Activated CD4-positive, alpha-beta T cell treated with anti-CD3 and anti-CD28 coated beads for 1 hour (primary cell): Measurements from ENCODE around the gene MACROH2A1.

Experiments used
- DNase-seq: peaks from one replicate; pipeline ENCODE4 v3.0.0-alpha.2; 2020

MACROH2A1 gene

DNA sequence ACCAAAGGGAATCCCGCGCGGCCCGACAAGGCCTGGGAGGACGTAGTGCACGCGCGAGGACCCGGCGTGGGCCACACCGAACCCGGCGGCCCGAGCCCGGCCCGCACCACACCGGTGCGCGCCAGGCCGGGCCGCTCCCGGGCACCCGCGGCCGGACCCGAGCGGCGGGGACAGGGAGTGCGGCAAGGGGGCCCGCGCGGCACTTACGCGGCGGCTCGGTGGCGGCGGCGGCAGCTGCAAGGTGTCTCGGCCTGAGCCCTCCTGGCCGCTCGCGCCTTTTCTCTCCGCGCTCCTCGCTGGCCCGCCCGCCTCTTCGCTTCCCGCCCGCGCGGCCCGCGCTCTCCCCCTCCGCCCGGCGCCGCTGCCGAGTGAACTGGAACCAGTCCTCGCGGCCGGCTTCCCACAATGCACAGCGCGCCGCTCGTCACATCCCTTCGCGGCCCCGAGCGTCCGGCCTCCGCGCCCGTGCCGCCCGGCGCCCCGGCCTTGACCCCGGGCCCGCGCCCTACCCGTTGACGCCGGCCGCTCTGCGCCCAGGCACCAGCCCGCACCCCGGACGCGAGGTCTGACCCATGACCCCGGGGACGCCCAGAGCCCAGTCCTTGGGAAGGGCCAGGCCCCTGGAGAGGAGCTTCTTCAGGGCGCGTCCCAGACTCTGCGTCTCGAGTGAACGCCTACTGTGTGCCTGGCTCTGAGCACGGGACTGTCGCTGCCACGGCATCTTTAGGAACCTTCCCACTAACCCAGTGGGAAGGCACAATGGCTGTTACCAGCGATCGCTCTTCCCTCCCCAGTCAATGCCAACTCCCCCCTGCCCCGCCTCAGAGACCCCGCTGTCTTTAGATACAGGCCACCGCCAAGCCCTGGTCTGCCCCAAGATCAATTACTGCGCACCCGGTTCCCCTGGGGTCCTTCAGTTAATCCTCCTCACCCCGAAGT is at the start of gene MACROH2A1:
Gene MACROH2A1, minus strand, starts transcription at position 377 of the 939 bp plus-strand sequence. CDS start 10,138 bp downstream, outside the sequence.
- peak; percentile 71 for DNase-seq

DNA sequence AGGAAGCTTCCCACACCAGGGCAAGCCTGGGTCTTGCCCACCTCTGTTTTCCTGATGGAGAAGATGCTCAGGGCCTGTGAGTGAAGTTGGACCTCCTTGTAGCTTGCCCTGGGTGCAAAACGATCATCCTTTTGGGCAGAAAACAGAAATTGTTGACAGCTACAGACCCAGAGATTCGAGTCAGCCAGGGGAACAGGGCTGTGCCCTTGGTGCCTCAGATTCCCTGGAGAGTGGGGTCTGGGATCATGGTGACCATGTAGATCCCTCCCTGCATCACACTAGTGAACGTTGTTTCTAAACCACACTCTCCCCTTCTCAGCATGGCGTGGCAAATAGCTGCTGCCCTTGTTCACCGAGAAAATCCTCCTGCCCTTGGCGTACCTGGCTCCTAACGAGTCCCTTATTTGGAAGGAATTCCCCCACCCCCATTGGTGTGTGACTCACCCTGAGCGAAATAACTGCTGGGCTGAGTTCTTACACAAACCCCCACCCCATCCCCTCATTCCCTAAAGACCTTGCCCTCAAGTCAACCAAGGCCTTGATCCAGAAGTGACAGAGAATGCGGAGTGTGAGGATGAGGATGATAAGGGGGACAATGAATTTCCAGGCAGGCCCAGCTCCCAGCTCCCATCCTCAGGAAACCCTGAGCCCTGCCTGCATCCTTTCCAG is 49.2 kb upstream of the MACROH2A1 start:
- no peak for DNase-seq

DNA sequence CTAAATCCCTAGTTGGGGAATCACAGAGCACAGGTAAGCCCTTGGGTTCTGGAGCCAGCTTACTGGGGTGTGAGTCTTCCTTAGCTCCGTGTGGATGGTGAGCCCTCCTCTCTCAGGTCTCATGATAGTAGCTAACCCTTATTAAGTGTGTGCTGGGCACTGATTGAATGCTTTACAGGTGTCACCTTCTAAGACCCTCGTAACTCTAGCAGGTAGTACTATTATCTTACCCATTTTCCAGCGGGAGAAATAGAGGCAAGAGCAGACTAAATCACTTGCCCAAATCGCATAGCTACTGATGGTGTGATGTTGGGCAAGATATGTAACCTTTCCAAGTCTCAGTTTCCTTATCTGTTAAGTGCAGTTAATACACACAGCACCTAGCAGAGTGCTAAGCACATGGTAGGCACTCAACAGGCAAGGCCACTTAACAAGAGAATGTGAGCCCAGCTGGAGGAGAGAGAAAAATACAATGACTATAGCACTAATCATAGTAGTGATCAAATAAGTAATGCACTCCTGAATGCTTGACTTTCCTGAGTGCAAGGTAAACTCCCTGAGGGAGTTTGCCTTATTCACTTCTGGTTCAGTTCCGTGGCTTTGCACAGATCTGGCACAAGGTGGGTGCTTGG is 48.4 kb upstream of the MACROH2A1 start, which contains the start of gene DCANP1:
Gene DCANP1, minus strand, starts transcription at position 51 of the 632 bp plus-strand sequence. CDS start 240 bp downstream, outside the sequence.
- DNase-seq, result no peak

DNA sequence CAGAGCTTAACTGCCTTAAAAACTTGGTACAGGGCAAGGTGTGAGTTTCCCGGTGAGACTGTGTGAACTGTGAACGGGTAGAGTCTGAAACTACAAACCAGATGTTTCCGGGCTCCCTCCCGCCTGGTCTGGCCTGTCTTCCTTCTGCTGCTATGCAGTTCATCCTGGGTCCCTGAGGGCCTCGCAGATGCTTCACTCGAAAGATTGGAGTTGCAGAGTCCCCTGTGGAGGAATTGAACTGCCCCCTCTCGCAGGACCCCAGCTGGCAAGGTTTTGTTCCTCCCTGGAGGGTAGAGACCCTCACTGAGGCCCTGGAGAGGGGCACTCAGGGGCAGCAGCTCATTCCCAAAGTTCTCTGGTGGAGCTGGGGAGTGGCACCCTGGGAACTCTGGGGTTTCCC is 47.6 kb upstream of the MACROH2A1 start:
- DNase-seq, result no peak

DNA sequence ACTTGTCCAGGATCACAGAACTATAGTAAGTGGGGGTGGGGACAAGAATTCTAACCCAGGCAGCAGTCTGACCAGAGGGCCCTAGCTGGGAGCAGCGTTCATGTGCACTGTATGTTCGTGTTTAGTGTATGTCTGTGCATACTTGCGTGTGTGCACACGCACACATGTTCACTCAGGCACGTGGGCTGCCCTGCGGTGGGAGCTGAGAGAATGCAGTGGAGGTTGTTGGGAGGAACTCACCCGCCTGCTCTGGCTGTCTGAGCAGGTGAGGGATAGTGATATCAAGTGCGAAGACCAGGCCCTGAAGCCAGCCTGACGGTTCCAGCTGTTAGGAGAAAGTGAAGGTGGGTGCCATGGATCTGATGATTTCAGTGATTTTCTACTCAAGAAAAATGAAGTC is 47.2 kb upstream of the MACROH2A1 start:
- no peak for DNase-seq

DNA sequence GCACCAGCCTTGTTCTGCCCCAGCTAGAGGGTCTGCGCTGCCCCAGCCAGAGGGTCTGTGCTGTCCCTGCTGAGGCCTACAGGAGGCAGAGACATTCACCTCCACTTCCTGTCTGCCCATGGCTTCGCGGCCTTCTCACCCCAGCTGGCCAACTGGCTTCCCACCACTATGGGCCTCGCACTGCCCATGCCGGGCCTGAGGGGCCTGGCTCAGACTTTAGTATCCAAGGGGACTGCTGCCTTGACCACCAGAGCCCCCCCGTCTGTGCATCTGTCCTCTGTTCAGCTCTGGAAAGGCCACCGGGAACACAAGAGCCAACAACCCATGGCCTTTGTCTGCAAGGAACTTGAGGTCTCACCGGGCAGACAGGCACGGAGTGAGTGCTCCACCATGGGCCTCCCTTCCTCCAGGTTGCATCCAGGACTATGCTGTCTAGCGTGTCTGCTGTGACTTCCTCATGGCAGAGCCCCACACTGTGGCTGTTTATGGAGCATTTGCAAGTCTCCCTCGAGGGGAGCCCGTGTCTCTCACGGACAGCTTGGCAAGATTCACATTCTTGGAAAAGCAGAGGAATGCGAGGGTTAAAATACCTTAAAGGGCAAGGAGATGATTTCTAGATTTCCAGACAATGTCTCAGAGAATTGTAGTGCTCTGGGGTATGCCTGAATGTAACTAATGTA is 46.4 kb upstream of the MACROH2A1 start:
- DNase-seq, result no peak

DNA sequence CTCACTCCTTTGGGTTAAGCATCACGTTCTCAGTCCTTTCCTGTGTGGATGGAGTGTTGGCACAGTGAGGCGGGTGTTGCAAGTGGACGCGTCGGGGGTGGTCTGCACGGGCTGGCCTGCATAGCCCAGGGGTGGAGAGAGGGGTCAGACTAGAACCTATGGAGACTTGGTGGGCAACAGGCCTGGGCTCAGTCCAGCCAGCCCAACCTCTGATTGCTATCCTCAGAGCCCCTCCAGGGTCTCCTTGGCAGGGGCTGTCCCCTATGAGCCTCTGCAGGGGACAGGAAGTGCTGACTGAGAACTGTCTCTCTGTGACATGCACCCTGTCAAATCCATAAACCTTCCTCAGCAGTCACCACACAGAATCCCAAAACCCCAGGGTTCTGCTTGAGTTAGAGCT is 45.9 kb upstream of the MACROH2A1 start:
- no peak for DNase-seq

DNA sequence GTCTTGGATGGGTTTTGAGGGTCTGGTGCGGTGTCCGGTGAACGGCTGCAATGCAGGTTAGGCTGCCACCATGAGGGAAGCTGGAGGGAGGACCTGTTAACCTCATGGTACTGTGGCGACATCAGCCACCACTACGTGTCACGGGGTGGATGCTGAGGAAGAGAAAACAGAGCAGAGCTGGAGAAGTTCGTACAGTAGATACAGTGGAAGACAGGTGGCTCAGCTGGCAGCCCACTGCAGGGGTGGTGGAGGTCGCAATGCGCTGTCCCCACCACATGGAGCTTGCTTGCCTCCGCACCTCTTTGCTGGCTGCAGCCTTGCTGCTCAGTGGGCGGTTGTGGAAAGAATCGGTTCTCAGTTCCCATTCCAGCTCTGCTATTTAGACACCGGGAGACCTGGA is 45.3 kb upstream of the MACROH2A1 start:
- DNase-seq, result no peak

DNA sequence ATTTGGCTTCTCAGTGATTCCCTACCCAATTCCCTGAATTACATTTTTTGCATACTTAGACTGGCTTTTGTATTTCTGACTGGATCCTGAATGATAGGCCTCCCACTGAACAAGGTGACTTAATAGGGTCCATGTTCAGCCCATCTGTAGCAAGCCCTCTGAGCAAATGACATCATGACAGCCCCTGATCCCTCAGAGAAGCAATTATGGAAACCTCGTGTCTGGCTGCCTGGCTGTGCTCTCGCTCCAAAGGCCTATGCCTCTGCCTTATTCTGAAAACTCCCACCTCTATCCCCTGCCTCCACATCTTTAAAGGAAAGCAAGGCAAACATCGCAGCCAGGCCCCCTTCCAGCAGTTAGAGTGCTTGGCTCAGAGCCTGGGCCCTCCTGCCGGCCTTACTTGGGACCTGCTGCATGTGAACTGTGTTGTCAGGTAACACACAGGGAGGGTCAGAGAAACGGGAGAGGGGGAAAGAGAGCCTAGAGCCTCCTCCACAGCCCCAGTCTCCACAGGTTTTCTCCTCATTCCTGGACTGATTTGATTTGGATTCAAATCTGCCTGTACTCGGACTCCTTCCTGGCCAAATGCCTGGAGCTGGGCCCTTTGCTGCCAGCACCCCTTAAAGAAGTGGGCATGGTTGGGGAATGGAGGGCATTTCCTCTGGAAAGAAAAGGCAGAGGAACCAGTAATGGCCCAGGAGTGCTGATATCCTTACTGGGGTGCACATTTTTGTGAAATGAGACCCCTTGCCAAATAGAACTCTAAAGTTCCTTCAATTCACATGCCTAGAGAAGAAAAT is 44.3 kb upstream of the MACROH2A1 start:
- DNase-seq, result no peak

DNA sequence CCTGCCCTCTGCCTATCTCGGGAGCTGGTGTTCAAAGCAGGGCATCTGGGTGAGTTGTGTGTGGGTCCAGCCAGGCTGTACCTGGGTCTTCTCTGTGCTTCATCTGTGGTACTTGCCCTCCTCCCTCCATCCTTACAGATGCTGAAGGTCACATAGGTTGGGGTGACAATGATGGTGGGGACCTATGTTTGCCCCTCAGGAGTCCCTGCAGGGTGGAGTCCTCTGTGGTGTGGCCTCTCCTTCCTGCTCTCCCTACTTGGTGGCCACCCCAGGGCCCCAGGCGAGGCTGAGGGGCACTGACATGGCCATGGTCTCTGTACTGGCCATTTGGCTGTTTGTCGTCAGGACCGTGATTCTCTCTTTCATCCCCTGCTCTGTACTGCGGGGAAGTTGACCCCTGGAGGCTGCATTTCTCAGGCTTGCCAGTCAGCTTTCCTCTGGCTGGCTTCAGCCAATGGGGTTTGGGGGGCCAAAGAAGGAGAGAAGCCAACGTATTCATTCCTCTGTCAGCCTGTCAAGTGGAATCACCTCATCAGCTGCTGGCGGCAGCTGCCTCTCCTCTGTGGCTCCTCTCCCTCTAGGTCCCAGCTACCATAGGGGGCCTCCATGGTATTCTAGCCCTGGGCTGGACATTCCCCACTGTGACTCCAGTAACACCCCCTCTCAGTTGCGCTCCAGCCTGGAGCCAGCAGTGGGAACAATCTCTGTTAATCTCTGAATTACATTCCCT is 43.6 kb upstream of the MACROH2A1 start:
- DNase-seq, result no peak

DNA sequence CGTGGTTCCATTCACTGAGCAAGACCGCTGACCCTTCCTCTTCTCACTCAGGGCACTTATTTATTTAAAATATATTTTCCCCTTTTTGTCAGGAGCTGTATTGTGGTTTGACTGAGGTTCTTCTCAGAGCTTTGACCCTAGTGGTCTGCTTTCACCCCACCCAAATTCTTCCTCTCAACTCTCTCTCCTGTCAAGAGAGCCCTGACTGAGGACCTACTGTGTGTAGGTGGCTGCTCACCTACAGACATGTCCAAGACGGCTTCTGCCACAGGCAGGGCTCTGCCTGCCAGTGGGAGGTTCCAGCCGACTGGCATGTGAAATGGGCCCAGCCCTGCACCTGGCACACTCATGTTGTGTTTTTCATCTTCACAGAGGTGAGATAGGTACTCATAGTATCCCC is 42.9 kb upstream of the MACROH2A1 start:
- no peak for DNase-seq

DNA sequence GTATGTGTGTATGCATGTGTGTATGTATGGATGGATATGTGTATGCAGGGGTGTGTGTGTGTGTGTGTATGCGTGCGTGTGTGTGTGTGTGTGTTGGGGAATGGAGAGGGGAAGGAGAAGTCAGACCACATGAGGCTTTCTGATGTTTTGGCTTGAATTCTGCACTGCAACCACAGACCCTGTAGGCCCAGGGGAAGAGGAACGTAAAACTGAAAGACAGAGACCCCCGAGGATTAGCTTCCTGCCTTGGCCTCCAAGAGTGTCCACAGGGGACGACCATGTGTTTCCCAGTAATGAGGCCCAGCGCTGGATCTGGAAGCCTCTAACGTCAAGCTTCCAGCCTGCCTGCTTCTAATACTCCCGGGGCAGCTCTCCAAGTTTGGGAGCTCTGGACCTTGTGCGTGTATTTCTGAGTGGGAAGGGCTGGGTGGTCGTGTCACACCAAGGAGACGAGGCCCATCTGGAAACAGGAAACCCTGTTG is 42.4 kb upstream of the MACROH2A1 start:
- DNase-seq, result no peak

DNA sequence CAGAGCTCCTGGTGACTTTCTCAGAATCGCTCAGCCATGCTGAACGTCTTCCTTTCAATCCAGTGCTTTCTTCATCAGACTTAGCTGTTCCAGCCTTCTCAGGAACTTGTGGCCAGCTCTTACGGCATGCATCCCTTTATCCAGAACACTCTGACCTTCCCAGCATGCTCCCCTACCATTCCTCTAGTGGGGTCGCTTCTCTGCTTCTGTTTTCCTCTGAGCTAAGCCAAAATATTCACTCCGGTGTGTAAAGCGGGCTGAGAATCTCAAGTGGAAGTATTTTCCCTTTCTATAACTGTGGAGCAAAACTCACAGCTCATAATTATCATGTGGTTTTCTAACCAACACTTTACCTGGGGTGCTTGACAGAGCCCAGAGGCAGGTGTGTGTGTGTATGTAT is 41.9 kb upstream of the MACROH2A1 start:
- no peak for DNase-seq

DNA sequence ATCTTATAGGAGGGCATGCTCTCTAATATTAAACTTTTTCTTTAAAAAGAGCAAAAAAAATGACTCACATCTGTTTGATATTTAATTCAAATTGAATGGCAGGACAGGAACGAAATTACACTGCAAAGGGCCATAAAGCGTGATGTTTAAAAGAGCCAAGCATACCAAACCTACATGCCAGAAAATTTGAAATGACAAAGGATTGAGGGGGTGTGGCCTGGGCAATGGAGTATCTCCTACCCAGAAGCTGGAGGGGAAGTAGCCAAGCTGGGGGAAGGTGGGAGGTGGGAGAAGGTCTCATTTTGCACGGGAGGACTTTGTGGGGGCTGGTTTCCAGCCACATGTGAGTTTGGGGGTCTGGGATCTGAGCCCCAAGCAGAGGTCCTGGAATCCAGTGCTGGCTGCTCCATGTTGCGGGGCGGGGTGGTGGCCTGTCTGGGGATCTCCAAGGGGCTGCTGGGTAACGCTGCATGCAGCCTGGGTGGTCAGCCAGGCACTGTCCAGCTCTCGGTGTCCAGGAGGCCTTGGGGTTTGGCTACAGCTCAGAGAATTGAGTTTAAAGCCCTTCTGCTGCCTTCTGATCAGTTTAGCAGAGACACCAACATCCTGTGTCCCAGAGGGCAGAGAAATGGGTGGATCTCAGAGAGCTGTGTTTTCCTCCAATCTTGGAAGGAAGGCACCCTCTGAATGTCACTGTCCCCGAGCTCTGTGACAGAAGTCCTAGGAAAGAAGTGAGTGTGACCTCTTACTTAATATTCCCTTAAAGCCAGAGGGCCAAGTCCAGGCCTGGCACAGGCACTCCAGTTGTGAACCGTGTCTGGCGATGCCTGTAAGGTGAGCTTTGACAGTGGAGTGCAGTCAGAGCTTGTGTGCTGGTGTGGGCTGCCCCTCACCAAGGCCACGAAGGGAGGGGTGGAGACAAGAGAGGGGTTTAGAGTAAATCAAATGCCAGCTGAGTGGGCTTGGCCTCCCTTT is 40.5 kb upstream of the MACROH2A1 start:
- DNase-seq, result no peak

DNA sequence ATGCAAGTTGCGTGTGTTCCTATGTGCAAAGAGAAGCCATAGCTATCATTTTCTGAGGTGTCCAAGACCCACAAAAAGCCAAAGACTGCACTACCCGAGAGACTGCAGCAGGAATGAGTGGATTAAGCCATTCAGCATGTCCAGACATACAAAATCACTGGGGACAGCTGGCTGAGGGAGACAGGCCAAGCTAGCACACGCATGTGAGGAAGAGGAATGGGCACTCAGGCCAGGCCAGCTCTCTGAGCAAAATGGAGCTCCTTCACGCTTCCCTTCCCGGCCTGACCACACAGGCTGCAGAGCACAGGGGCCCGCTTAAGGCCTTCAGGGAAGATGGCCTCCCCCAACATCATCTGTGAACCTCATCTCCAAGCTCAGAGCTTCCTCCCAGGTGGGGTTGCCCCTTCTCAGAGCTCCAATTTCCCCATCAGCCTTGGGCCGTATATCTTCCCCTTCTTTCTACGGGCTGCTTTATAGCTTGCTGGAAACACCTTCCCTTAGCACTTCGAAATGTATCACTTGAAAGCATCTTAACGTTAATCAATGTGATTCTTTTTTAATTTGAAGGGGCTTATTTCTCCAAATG is 39.7 kb upstream of the MACROH2A1 start:
- DNase-seq, result no peak

DNA sequence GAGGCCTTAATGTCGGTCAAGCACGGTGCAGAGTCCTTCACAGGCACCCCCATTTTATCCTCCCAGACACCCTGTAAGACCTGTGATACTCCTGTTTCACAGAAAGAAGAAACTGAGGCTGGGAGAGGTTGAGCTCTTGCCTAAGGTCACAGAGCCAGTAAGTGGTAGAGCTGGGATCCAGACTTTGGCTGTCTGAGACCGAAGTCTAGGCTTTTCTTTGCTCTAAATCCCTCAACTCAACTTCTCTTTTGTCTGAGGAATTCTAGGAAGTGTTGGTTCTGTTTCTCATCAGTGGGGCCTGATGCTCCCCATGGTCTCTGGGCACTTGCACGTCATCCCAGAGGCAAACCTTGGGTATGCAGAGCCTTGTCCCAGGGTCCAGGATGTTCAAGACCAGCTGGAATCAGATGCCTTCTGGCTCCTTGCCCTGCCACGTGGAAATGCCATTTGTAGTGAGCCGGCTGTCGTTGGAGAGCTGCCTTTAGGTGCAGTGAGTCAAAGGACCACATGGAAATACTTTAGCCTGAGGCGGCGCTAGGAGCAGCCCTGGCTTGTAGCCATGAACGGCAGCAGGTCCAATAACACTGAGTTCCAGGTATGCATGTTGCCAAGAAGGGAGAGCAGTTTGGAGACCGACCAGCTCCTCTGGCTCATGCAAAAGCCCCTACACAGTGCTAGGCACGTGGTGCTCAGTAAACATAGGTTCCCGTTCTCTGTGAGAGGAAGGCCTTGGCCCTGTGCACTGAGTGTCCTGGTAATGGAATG is 38.9 kb upstream of the MACROH2A1 start:
- no peak for DNase-seq

DNA sequence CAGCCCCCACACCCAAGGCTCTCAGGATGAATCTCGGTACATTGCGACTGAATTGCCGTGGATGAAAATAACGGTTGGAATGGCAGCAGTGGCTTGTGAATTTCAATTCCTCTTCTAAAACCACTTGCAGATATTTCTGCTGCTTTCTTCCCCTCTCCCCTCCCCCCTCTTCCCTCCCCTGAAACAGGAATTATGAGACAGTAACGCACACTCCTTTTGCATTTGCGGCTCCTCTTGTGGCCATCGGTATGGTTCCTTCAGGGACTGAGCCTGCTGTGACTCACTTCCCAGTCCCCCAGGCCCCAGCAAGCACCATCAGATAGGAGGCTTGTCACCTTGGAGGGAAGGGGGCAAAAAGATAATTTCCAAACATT is 38.4 kb upstream of the MACROH2A1 start:
- no peak for DNase-seq

DNA sequence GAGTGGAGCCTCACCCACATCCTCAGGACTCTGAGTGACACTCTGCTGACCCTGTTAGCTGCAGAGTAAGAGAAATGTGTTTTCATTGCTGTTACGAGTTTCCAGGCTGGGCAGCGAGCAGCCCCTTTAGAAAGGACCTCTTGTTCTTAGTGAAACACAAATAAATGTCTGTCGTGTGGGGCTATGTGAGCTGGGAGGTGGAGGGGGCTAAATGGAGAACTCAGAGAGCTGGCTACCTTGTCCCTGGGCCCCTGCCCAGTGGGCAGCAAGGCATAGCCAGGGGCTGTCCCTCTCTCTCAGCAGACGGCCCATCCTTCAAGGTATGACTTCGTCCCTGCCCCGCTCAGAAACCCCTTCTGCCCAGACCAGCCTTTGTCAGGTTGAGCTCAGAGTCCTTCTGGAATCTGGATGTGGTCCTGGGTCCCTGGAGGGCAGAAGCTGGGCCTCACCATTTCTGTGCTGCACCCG is 38.0 kb upstream of the MACROH2A1 start:
- no peak for DNase-seq
